CD4-positive, alpha-beta T cell treated with Interleukin-6 for 4 hours (primary cell): ENCODE results near the gene TTC12.
"Not testable (repeated sequence)": the region's sequence is repeated elsewhere in the genome, so short reads cannot be mapped to it uniquely, and the experiment has no call there.

Experiments used
- DNase-seq: peaks from one replicate; pipeline ENCODE4 v3.0.0-alpha.2; 2020; ENCODE audit warnings: mixed read lengths

Gene TTC12

DNA sequence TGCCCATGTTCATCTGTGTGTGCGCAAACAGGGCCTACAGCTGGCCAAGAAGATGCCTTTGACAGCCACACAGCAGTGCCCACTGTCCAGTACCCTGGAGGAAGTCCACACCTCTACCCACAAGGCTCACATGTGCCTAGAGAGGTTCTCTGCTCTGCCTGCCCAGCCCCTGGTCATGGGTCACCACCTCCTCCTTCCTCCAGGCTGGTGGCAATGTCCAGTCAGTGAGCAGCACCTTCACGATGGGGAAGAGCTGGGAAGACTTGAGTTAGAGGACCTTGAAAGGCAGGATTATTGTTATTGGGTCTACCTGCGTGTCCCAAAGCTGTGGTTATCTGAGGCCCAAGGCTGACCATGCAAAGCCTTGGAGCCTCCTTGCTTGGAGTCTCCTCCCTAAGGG is 28.4 kb upstream of the TTC12 start:
- no peak for DNase-seq

DNA sequence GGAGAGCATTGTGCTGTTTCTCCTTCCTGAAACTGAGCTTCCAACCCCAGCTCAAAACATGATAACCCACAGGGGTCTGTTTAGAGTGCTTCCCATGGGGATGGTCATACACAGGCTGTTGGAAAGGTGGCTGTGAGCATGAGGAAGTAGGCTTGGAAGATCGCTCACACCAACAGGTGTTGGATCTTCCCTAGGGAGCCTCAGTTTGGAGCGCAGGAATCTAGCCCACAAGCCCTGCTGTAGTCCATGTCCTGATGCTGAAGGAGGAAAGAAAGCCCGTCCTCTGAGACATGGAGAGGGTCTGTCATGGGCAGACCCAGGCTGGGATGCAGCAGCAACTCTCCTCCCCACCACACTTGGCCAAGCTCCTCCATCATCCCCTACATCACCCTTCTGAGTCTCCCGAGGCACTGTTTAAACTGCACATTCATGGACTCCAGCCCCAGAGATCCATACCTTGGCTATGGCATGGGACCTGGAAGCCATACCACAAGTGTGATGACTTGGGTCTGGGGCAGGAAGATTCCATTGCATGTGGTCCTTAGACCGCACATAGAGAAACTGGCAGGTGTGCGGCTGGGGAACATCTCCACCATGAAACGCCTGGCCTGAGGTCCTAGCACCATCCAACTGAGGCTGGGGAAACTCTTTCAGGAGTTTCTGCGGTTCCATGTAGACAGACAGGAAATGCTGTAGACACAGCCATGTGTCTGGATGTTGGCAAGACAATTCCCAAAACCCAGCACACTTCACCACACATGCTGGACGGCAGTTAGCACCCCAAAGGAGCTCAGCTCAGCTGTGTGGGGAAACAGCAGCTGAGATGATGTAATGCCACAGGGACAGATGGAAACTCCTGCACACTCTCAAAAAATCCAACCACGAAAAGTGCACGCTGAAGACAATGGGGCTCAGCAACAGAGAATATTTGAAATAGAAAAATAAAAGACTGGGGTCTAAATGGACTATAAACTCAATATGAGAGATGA is 27.6 kb upstream of the TTC12 start:
- DNase-seq, result no peak

DNA sequence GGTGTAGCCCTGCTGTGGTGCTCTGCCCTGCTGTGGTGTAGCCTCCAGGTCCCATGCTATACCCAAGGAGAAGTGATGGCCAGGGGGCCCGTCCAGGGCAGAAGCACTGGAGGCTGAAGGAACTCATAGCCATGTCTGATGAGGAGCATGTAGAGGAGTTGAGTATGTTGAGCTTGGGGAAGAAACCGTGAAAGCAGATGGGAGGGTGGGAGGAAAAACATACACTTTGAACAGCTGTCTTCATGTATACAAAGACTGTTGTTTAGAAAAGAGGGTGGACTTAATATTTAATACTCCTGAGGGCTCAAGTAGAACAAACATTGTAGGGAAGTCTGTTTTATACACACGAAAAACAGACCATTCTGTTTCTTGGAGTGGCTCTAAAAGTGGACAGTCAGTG is 26.6 kb upstream of the TTC12 start:
- DNase-seq, result no peak

DNA sequence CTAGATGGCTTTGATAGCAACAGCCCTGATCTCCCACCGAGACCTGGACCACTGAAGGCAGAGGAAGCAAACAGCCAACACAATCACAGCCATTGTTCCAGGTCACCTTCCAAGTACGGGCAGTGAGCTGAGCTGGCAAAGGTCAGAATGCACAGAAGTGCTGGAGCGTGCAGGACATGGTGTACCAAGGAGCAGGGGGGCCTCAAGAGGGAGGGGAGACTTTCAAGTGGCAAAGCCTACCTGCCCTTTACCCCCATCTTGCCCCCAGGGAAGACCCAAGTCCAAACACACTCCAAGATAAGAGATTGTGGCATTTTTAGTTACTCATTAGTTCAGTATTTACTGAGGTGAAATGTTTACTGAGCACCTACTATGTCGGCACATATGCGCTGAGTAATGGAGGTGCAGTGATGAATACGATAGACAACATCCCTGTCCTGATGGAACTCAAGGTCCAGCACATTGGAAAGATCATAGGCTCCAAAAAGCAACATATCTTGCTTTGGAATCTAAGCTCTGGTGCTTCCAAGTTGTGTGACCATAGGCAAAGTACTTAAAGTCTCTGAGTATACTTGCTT is 26.0 kb upstream of the TTC12 start:
- DNase-seq, result no peak

DNA sequence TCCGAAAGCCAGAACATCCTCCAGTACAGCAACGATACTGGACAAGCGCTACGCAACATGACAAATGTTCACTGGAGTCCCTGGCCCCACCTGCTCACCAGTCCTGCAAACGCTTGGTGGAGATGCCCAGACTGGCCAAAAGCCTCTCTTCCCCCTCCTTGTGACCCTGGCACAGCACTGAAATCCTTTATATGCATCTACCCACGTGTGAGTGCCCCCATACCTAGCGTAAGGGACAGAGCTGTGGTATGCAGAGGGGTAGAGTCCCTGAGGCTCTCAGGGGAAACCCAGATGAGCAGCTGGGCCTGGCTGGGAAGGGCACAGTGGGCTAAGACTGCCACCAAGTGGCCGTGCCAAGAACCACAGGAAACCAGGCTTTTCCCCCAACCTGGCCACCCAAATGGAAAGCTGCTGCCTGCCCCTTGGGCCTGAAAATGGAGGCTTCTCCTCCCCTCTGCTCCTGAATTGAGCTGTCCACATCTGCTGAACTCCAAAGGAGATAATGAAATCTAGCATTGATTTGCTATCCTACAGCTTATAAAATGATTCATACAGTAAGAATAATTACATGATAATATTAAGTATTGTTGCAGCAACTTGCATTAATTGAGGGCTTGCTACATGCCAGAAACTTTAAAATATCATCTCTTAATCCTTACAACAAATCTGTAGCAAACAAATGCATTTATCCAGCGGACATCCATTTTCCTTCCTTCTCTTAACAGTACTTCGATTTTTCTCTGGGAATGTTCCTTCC is 24.8 kb upstream of the TTC12 start:
- DNase-seq, result peak; percentile 50

DNA sequence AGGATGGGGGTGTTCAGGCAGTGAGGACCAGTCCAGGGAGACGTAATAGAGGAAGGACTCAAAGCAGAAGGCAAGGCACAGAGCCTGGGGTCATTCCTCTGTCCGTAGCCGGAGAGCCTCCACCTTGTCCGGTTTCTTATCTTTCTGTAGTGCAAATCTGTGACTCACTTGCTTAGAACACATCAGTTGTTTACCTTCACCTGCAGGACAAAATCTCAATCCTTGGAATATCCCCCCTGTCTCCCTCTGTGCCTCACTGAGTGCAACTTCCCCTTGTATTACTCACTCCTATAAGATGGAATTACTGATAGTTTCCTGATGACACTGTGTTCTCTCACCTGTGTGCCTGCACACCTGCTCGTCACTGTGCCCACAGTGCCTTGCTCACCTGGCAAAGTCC is 20.4 kb upstream of the TTC12 start:
- DNase-seq, result no peak

DNA sequence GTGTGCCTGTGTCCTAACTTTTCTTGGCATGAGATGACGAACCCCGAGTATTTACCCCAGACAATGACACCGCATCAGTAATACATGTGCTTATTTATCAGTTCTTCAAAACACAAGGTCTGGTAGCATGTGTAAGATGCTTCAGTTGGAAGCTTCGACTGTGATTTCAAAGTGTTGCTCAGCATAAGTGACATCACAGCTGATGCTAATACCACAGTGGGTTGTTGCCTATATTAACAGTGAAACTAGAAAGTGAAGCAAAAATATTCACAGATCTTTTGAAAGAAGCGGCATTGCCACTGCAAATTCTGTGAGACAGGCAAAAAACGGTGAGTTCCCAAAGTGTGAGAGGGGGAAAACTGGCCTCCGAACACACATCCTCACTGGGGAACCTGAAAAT is 18.4 kb upstream of the TTC12 start:
- DNase-seq, result no peak

DNA sequence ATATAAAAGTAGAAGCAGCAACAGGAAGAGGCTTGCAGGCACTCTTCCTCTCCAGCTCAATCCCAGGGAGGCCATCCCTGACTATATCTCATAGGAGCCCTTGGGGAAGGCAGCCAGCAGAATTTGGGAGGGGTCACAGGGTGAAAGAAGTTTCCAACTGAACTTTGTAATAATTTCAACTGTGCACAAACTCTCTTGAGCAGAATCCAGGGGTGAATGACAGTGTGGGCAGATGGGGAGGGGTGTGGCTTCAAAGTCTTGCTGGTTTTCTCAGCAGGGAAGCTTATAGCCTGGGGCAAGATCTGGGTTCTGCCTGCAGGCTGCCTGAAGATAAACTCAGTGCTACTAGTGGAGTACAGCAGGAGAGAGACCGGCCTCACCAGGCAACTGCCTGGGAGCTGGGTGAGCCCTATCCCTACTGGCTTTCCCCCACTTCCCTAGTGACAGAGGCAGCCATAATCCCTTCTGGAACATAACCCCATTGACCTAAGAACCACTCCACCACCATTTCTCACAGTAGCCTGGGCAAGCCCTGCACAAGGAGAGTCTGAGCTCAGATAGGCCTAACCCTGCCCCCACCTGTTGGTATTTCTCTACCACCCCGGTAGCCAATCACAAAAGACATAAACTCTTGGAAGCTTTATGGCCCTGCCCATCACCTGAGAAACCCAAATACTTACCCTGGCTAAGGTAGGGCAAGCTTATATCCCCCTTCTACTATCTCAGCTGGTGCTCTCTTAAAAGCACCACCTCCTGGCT is 17.8 kb upstream of the TTC12 start:
- no peak for DNase-seq

DNA sequence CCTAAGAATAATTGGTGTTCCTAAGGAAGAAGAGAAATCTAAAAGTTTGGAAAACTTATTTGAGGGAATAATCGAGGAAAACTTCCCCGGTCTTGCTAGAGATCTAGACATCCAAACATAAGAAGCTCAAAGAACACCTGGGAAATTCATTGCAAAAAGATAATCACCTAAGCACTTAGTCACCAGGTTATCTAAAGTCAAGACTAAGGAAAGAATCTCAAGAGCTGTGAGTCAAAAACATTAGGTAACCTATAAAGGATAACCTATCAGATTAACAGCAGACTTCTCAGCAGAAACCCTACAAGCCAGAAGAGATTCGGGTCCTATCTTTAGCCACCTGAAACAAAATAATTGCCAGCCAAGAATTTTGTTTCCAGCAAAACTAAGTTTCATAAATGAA is 15.9 kb upstream of the TTC12 start:
- DNase-seq, result not testable (repeated sequence)

DNA sequence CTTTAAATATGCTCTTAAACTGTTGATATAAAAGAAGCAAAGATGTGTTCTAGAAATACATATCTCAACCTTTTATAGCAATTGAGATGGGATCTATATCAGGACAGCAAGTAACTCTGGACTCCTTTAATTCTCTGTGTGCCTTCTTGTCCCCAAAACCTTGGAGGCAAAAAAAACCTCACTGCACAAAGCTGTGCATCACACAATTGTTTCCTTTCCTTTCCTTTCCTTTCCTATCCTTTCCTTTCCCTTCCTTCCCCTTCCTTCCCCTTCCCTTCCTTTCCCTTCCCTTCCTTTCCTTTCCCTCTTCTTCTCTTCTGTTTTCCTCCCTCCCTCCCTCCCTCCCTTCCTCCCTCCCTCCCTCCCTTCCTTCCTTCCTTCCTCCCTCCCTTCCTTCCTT is 9.5 kb upstream of the TTC12 start:
- no peak for DNase-seq

DNA sequence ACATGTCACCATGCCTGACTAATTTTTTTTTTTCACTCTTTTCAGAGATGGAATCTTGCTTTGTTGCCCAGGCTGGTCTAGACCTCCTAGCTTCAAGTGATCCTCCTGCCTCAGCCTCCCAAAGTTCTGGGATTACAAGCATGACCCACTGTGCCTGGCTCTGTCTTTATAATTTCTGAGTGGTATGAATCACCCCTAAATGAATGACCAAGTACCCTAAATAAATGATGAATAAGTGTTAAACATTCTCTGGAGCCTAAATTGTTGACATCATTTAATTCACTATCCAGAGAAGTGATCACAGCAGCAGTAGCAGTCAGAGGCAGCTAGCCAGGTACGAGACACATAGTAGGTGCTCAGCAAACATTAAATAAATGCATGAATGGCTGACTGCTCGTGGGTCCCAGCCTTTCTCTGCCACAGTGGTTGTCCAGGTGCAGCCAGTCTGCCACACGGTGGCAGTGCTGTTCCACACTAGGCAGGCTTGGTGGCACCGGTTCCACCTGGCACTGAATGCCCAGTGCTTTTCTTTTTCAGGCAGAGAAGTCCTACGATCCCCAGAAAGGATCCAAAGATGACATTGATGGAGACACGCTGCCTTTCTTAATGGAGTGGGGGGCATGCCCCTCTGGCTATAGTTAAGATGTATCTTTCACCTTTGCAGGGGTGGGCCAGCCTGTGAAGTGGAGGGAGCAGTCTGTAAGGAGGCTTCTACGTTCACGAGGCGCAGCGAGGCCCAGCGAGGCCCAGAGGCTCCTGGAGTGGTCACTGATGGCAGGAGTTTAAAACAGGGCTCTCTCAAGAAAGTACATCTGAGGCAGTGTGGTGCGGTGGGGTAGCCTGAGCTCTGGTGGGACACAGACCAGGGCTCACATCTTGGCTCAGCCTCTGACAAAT is 8.7 kb upstream of the TTC12 start:
- peak; percentile 80 for DNase-seq

DNA sequence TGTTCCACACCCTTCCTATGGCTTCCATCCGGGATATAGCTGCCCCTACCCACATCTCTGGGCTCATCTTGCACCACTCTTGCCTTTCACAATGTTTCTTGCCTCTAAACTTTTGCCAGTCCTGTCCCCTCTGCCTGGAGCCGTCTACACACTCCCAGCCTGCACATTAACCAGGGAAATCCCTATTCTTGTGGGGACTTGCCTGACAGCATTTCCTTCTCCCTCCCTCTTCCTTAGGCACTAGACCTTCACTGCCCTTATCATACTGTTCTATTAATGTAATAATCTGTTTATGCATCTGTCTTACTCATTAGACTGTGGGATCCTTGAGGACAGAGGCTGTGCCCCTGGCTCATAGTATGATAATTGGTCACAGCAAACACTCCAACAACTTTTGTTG is 5.8 kb upstream of the TTC12 start:
- DNase-seq, result no peak

DNA sequence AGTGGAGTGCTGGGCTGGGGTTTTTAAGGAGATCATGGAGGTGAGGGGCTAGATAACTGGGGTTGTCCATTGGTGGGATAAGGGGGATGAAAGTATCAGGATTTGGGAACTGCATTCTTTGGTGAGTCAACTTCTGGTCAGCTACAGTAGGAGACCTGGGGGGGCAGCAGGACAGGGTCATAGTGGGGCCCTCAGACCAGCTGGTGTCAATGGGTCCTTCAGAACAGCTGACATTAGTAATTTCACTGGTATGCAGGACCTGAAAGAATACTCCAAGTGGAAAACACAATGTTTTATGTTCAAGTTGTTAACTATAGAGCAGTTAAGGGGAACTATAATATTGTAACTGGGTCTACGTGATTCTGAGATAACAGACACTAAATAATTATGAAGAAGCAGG is 2.8 kb upstream of the TTC12 start:
- DNase-seq, result no peak

DNA sequence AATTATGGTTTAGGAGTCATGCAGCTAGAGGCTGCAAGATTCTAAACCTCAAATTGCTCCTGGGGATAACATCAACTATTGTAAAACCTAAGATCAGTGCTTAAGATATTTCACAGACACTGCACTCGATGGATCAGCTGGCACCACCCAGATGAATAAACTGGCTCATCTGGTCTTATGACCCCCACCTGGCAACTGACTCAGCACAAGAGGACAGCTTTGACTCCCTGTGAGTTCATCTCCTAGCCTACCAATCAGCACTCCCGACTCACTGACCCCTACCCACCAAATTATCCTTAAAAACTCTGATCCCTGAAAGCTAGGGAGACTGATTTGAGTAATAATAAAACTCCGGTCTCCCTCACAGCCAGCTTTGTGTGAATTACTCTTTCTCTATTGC is 782 bp upstream of the TTC12 start:
- no peak for DNase-seq

DNA sequence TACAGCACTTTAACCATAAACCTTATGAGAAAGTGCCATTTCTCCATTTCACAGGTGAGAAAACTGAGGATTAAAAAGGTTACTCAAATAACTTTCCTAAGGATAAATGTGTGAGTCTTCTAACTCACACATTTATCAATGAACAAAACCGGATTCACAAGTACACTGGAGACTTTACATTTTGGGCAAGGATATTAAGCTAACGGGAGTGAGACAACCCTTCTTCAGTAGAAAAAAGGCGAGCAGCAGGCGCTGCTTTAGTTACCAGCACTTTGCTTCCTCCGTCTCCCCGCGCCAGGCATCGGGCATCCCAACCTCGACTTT is 356 bp upstream of the TTC12 start:
- no peak for DNase-seq

DNA sequence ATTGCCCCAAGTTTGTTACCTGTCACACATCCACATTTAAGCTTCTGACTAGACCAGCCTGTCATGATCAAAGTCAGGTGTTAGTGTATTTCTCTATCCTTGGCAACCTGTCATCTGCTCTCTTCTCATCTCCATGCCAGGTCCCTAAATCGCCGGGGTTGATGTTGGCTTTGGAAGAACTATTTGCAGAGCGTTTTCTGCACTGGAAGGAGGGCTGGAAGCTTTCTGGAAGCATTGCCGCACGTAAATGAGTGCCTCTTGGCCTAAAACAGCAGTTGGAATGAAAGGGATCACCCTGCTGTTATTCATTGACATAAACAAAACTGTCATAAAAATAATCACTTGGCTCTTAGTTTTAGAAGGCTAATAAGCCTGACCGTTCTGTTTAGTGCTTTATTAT is 1.4 kb downstream of the TTC12 start:
- no peak for DNase-seq

DNA sequence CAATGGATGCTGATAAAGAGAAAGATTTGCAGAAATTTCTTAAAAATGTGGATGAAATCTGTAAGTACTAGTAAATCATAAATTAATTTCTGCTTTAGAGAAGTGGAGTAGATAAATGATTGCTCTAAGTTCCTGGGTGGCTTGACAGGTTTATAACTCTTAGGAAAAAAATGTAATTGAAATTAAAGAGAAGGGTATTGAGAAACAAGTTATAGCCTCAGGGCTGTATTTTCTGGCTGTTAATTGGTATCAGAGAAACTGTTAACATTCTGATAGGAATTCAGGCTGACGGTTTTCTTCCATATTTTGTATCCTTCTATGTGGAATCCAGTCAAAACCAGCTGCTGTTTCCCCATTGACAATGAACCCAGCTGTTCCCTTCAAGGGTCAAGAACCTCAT is 1.9 kb downstream of the TTC12 start:
- DNase-seq, result no peak

DNA sequence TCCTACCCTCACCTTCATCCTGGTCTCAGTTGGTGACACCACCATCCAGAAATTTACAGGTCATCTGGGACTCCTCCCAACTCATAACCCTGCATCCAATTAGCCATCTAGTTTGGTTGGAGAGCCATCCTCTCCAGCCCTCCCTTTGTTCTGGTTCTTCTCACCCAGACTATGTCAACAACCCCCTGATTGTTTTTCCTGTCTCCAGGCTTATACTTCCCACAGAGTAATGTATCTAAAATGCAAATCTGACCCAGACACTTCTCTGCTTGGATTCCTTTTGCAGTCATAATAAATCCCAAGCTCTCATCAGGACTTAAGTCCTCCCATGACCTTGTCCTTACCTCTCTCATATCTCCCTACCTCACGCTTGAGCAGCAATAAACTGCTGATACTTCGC is 3.0 kb downstream of the TTC12 start:
- DNase-seq, result no peak

DNA sequence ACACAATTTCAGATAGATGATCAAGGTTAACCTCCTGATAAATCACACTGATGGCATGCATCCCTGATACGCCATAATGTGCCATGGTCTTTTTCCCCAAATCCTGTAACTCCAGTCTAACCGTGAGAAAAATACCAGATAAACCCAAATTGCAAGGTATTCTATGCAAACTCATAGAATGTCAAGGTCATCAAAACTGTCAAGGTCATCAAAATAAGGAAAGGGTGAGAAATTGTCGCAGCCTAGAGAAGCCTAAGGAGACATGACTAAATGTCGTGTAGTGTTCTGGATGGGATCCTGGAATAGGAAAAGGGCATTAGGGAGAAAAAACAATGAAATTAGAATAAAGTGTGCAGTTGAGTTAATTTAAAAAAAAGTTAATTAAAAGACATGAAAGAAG is 4.7 kb downstream of the TTC12 start:
- DNase-seq, result no peak

DNA sequence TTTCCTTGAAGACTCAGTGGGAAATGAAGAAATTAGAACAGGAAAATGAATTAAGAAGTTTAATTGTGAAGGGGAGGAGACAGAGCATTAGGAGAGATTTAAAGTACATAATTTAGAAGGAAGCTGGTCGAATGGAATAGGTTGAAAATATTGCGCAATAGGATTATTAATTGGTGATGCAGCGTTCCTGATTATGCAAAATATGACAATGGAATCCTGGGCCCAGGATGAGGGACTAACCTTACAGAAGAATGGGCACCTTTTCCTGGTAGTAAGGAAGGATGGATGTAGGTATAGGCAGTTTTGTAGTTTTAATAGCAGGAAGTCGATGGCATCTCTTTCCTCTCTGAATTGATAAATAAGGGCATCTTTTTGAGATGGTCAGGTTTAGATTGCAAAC is 7.8 kb downstream of the TTC12 start:
- no peak for DNase-seq

DNA sequence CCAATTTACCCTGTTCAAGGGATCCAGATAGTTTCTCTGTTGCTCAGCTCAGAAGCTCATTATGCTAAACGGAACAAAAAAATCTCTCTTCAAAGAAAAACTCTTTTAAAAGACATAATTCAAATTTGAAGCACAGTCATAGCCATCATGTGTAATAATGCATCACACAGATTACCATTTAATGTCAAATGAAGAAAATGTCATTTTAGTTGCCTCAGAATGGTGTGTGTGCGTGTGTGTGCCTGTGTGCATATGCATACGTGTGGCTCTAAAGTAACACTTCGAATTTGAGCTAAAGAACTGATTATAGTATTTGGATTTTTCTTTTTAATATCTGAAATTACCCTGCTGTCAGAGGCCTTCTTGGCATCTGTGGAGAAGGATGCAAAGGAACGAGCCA is 9.9 kb downstream of the TTC12 start:
- DNase-seq, result no peak

DNA sequence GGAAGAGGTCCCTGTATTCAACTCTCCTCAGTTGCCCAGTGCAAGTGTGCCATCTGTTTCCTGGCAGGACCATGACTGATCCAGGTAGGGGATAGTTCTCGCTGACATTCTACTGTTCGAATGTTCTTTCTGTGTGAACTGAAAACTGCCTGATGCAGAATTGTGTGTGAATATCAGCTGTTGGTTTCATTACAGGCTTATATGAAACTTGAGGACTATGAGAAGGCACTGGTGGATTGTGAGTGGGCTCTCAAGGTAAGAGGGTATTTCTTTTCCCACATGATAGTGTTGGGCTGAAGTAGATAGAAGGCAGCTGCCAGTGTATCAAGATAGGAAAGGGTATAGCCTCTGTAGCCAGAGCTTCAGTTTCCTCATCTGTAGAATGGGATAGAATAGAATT is 15.3 kb downstream of the TTC12 start:
- DNase-seq, result no peak
